Liver (tissue), 9 donors: Measurements from ENCODE around the gene ECSCR. TPM values are rescaled to one million over a fixed set of nuclear protein-coding genes. Genes with fewer than 3 reads are reported as not detected.

Source experiments
- DNase-seq: peaks from one replicate; pipeline ENCODE4 v3.0.0-alpha.2; 2017; ENCODE audit warnings: low spot score
- H3K27ac ChIP-seq, 2 donors: one replicate each; pipeline ENCODE4 v1.7.0; 2013; ENCODE audit warnings: inconsistent platforms in 2 of 2, low read length in 2 of 2, control low read depth in 1 of 2, low read depth in 1 of 2, mild to moderate bottlenecking in 1 of 2
- H3K27me3 ChIP-seq, 4 donors: one replicate each; pipeline versions ENCODE4 v1.6.1 to v1.7.0; 2013; ENCODE audit warnings: low read length in 3 of 4, inconsistent platforms in 1 of 4, mild to moderate bottlenecking in 1 of 4, moderate library complexity in 1 of 4; ENCODE audit not compliant: control insufficient read depth in 4 of 4, insufficient read depth in 4 of 4
- H3K36me3 ChIP-seq, 4 donors: one replicate each; pipeline versions ENCODE4 v1.6.1 to v1.7.0; 2013; ENCODE audit warnings: low read length in 3 of 4, mild to moderate bottlenecking in 3 of 4, low read depth in 1 of 4, moderate library complexity in 1 of 4; ENCODE audit not compliant: control insufficient read depth in 4 of 4, insufficient read depth in 3 of 4
- H3K4me1 ChIP-seq, 4 donors: one replicate each; pipeline versions ENCODE4 v1.6.1 to v1.7.0; 2013; ENCODE audit warnings: low read length in 3 of 4, mild to moderate bottlenecking in 3 of 4, moderate library complexity in 1 of 4; ENCODE audit not compliant: control insufficient read depth in 4 of 4, insufficient read depth in 4 of 4
- H3K4me3 ChIP-seq, 3 donors: one replicate each; pipeline versions ENCODE4 v1.6.1 to v1.7.0; 2013; ENCODE audit warnings: low read length in 3 of 3, control low read depth in 1 of 3, low read depth in 1 of 3, mild to moderate bottlenecking in 1 of 3
- H3K9ac ChIP-seq, 2 donors: one replicate each; pipeline ENCODE4 v1.7.0; 2013; ENCODE audit warnings: low read length in 2 of 2, mild to moderate bottlenecking in 2 of 2, moderate library complexity in 2 of 2, control low read depth in 1 of 2, low read depth in 1 of 2
- H3K9me3 ChIP-seq, 4 donors: one replicate each; pipeline versions ENCODE4 v1.6.1 to v1.7.0; 2013; ENCODE audit warnings: low read length in 3 of 4; ENCODE audit not compliant: control insufficient read depth in 4 of 4
- EGR1 ChIP-seq, 2 donors: IDR thresholded peaks; 2 replicates each; pipeline ENCODE4 v1.6.1; 2016 to 2018; ENCODE audit warnings: antibody characterized with exemption in 2 of 2, low read depth in 2 of 2
- FOXA1 ChIP-seq: IDR thresholded peaks from 2 replicates; pipeline ENCODE4 v1.6.1; 2016; ENCODE audit warnings: antibody characterized with exemption
- FOXA2 ChIP-seq: IDR thresholded peaks from 2 replicates; pipeline ENCODE4 v1.6.1; 2016; ENCODE audit warnings: antibody characterized with exemption
- GABPA ChIP-seq, 2 donors: IDR thresholded peaks in 1 of 2; conservative IDR thresholded peaks in 1 of 2; 2 replicates each; pipeline ENCODE4 v1.6.1; 2016; ENCODE audit warnings: antibody characterized with exemption in 2 of 2, mild to moderate bottlenecking in 1 of 2, moderate library complexity in 1 of 2
- HNF4A ChIP-seq, 2 donors: conservative IDR thresholded peaks; 2 replicates each; pipeline ENCODE4 v1.6.1; 2016; ENCODE audit warnings: antibody characterized with exemption in 2 of 2, mild to moderate bottlenecking in 2 of 2
- HNF4G ChIP-seq: IDR thresholded peaks from 2 replicates; pipeline ENCODE4 v1.6.1; 2016; ENCODE audit warnings: antibody characterized with exemption
- JUND ChIP-seq, 2 donors: IDR thresholded peaks; 2 replicates each; pipeline ENCODE4 v1.6.1; 2016; ENCODE audit warnings: antibody characterized with exemption in 2 of 2
- NR2F2 ChIP-seq: IDR thresholded peaks from 2 replicates; pipeline ENCODE4 v1.6.1; 2016; ENCODE audit warnings: antibody characterized with exemption
- RAD21 ChIP-seq, 2 donors: IDR thresholded peaks; 2 replicates each; pipeline ENCODE4 v1.6.1; 2016; ENCODE audit warnings: antibody characterized with exemption in 2 of 2, mild to moderate bottlenecking in 2 of 2
- RXRA ChIP-seq, 2 donors: IDR thresholded peaks; 2 replicates each; pipeline ENCODE4 v1.6.1; 2017 to 2018; ENCODE audit warnings: antibody characterized with exemption in 2 of 2, mild to moderate bottlenecking in 1 of 2
- SP1 ChIP-seq: IDR thresholded peaks from 2 replicates; pipeline ENCODE4 v1.6.1; 2018; ENCODE audit warnings: antibody characterized with exemption, mild to moderate bottlenecking
- TAF1 ChIP-seq: conservative IDR thresholded peaks from 2 replicates; pipeline ENCODE4 v1.6.1; 2016; ENCODE audit warnings: antibody characterized with exemption, mild to moderate bottlenecking
- YY1 ChIP-seq: IDR thresholded peaks from 2 replicates; pipeline ENCODE4 v1.6.1; 2016; ENCODE audit warnings: antibody characterized with exemption, mild to moderate bottlenecking
- WGBS: extraction: QIAGEN DNeasy Blood & Tissue Kit; methylation state at CpG from one replicate; pipeline ENCODE4 v1.1.7; 2013; 5-methylcytosine and 5-hydroxymethylcytosine counted together
- polyA plus RNA-seq, 2 donors: library from polyadenylated mRNA; stranded (reverse) in 1 of 2; unstranded in 1 of 2; fragments of 200-250 nt in 1 of 2; fragments of >200 nt in 1 of 2; fragmentation: Nextera tagmentation in 1 of 2; extraction: Ambion mirVana in 1 of 2; gene quantifications; one replicate each; pipeline versions ENCODE4 v1.2.1 to v1.2.3, GENCODE V29; 2013 to 2015
- total RNA-seq, 2 donors: library from RNA; depleted of rRNA; stranded (reverse); fragments of >200 nt; gene quantifications; one replicate each; pipeline ENCODE4 v1.2.3, GENCODE V29; 2014
- TF ChIP-seq, protein P1 (sequence below): IDR thresholded peaks from 2 replicates; pipeline ENCODE4 v1.6.1; 2016; ENCODE audit warnings: antibody characterized with exemption
- TF ChIP-seq, protein P2 (sequence below): IDR thresholded peaks from 2 replicates; pipeline ENCODE4 v1.6.1; 2016; ENCODE audit warnings: antibody characterized with exemption
- TF ChIP-seq, protein P3 (sequence below): IDR thresholded peaks from 2 replicates; pipeline ENCODE4 v1.6.1; 2016; ENCODE audit warnings: antibody characterized with exemption, mild to moderate bottlenecking
- TF ChIP-seq, protein P4 (sequence below): fragments of 150-350 bp; IDR thresholded peaks from 2 replicates; pipeline ENCODE4 v1.5.1; 2017; ENCODE audit warnings: improper control_type of control experiment, low read depth, low read length; ENCODE audit not compliant: missing input control
- TF ChIP-seq, protein P5 (sequence below): IDR thresholded peaks from 2 replicates; pipeline ENCODE4 v1.6.1; 2016; ENCODE audit warnings: antibody characterized with exemption
- donor health status: healthy.
- donor health status: healthy.
- donor health status: healthy.
- donor health status: healthy.
- donor health status: healthy.

ECSCR gene
- total and polyA plus RNA-seq, 4 donors = 3.2 to 4.9 (median 3.5) TPM

DNA sequence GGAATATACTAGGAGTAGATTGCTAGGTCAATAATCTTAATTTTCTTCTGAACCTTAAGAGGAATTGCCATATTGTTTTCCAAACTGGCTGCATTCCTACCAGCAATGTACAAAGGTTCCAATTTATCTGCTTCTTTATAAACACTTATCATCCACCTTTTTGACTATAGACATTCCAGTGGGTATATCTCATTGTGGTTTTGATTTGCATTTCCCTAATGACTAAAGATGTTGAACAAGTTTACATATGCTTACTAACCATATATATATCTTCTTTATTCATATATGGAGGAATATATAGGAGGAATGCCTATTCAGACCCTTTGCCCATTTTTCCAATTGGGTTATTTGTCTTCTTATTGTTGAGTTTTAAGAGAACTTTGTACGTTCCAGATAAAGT lies 30.8 kb downstream of the ECSCR start:
- no peaks in the 10 kb centered on the region for H3K36me3 ChIP-seq

DNA sequence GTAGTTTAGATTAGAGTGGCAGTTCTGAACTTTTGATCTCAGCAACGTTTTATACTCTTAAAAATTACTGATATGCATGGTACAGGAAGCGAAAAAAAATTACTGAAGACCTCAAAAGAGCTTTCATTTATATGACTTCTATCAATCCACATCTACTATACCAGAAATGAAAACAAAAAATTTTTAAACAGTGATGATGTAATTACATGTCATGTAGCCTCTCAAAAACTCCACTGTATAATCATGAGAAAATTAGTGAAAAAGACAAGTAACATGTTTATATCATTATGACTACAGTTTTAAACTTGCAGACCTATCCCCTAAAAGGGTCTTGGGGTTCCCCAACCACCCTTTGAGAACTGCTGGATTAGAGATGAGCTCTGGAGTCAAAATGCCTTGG lies 32.5 kb downstream of the ECSCR start:
- Histone ChIP-seq H3K27ac (no peak overlapping the region), H3K36me3 (no peaks in the 10 kb centered on the region), H3K4me1 (no peaks in the 10 kb centered on the region), H3K4me3 (no peak overlapping the region), H3K9ac (no peak overlapping the region), H3K27me3 (no peaks in the 10 kb centered on the region), H3K9me3 (no peaks in the 10 kb centered on the region)
- DNase-seq = no peak
- WGBS = 86% methylated on average over 2 of the region's 2 CpGs
- TF ChIP-seq, protein P1, sequence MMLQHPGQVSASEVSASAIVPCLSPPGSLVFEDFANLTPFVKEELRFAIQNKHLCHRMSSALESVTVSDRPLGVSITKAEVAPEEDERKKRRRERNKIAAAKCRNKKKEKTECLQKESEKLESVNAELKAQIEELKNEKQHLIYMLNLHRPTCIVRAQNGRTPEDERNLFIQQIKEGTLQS = no peak
- TF ChIP-seq, protein P2, sequence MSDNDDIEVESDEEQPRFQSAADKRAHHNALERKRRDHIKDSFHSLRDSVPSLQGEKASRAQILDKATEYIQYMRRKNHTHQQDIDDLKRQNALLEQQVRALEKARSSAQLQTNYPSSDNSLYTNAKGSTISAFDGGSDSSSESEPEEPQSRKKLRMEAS = no peak
- TF ChIP-seq FOXA1 = no peak
- no peak for TF ChIP-seq FOXA2
- TF ChIP-seq GABPA (IDR thresholded peaks at IDR 0.05 in 1 of 2, conservative IDR thresholded peaks at IDR 0.05 in 1 of 2) = no peak
- no peak for TF ChIP-seq RXRA (IDR thresholded peaks at IDR 0.05)

More for the DNA sequence above, 30.8 kb downstream of the ECSCR start:
- no peak for DNase-seq
- Histone ChIP-seq H3K27ac (no peak overlapping the region), H3K9me3 (no peaks in the 10 kb centered on the region), H3K9ac (no peak overlapping the region), H3K27me3 (no peaks in the 10 kb centered on the region), H3K4me3 (no peak overlapping the region), H3K4me1 (no peaks in the 10 kb centered on the region)
- no peak for TF ChIP-seq NR2F2
- TF ChIP-seq EGR1 (IDR thresholded peaks at IDR 0.05; ENCODE audit: low read depth in 2 of 2) = no peak
- TF ChIP-seq HNF4A (conservative IDR thresholded peaks at IDR 0.05) = no peak
- TF ChIP-seq HNF4G = no peak
- no peak for TF ChIP-seq TAF1
- TF ChIP-seq RAD21 (IDR thresholded peaks at IDR 0.05) = no peak
- TF ChIP-seq, protein P2 = no peak
- TF ChIP-seq, protein P3, sequence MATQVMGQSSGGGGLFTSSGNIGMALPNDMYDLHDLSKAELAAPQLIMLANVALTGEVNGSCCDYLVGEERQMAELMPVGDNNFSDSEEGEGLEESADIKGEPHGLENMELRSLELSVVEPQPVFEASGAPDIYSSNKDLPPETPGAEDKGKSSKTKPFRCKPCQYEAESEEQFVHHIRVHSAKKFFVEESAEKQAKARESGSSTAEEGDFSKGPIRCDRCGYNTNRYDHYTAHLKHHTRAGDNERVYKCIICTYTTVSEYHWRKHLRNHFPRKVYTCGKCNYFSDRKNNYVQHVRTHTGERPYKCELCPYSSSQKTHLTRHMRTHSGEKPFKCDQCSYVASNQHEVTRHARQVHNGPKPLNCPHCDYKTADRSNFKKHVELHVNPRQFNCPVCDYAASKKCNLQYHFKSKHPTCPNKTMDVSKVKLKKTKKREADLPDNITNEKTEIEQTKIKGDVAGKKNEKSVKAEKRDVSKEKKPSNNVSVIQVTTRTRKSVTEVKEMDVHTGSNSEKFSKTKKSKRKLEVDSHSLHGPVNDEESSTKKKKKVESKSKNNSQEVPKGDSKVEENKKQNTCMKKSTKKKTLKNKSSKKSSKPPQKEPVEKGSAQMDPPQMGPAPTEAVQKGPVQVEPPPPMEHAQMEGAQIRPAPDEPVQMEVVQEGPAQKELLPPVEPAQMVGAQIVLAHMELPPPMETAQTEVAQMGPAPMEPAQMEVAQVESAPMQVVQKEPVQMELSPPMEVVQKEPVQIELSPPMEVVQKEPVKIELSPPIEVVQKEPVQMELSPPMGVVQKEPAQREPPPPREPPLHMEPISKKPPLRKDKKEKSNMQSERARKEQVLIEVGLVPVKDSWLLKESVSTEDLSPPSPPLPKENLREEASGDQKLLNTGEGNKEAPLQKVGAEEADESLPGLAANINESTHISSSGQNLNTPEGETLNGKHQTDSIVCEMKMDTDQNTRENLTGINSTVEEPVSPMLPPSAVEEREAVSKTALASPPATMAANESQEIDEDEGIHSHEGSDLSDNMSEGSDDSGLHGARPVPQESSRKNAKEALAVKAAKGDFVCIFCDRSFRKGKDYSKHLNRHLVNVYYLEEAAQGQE = no peak
- TF ChIP-seq YY1 = no peak
- no peak for TF ChIP-seq SP1
- no peak for TF ChIP-seq RXRA (IDR thresholded peaks at IDR 0.05)
- TF ChIP-seq, protein P4, sequence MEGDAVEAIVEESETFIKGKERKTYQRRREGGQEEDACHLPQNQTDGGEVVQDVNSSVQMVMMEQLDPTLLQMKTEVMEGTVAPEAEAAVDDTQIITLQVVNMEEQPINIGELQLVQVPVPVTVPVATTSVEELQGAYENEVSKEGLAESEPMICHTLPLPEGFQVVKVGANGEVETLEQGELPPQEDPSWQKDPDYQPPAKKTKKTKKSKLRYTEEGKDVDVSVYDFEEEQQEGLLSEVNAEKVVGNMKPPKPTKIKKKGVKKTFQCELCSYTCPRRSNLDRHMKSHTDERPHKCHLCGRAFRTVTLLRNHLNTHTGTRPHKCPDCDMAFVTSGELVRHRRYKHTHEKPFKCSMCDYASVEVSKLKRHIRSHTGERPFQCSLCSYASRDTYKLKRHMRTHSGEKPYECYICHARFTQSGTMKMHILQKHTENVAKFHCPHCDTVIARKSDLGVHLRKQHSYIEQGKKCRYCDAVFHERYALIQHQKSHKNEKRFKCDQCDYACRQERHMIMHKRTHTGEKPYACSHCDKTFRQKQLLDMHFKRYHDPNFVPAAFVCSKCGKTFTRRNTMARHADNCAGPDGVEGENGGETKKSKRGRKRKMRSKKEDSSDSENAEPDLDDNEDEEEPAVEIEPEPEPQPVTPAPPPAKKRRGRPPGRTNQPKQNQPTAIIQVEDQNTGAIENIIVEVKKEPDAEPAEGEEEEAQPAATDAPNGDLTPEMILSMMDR = no peak
- TF ChIP-seq JUND (IDR thresholded peaks at IDR 0.05) = no peak
- TF ChIP-seq, protein P1 = no peak
- TF ChIP-seq GABPA (IDR thresholded peaks at IDR 0.05 in 1 of 2, conservative IDR thresholded peaks at IDR 0.05 in 1 of 2) = no peak
- no peak for TF ChIP-seq FOXA1
- TF ChIP-seq, protein P5, sequence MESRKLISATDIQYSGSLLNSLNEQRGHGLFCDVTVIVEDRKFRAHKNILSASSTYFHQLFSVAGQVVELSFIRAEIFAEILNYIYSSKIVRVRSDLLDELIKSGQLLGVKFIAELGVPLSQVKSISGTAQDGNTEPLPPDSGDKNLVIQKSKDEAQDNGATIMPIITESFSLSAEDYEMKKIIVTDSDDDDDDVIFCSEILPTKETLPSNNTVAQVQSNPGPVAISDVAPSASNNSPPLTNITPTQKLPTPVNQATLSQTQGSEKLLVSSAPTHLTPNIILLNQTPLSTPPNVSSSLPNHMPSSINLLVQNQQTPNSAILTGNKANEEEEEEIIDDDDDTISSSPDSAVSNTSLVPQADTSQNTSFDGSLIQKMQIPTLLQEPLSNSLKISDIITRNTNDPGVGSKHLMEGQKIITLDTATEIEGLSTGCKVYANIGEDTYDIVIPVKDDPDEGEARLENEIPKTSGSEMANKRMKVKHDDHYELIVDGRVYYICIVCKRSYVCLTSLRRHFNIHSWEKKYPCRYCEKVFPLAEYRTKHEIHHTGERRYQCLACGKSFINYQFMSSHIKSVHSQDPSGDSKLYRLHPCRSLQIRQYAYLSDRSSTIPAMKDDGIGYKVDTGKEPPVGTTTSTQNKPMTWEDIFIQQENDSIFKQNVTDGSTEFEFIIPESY = no peak
- TF ChIP-seq FOXA2 = no peak
- WGBS = 90% methylated on average over 1 of the region's 1 CpG
